GM10248 (cell line): Measurements from ENCODE around the gene NNAT.

ENCODE experiments used
- CTCF ChIA-PET: fragments of 300-600 bp; sonication (Branson Sonifier 250); formaldehyde crosslinking; extraction: SDS; loops from one replicate; lab custom pipeline; 2021; ENCODE audit warnings: antibody characterized with exemption; lab: Yijun Ruan, JAX
- POLR2A ChIA-PET: fragments of 350-650 bp; sonication (Branson Sonifier 250); formaldehyde crosslinking; extraction: SDS; loops from one replicate; lab custom pipeline; 2020; ENCODE audit warnings: antibody characterized with exemption; lab: Yijun Ruan, JAX
- DNase-seq: peaks from one replicate; pipeline ENCODE4 v3.0.0; 2012; ENCODE audit errors: extremely low spot score
- TF ChIP-seq, protein P1 (sequence below): IDR thresholded peaks from 2 replicates; pipeline ENCODE4 v1.5.1; 2012; ENCODE audit warnings: mild to moderate bottlenecking, low read depth; ENCODE audit errors: extremely low read depth, missing control alignments, control extremely low read depth

The NNAT gene

DNA sequence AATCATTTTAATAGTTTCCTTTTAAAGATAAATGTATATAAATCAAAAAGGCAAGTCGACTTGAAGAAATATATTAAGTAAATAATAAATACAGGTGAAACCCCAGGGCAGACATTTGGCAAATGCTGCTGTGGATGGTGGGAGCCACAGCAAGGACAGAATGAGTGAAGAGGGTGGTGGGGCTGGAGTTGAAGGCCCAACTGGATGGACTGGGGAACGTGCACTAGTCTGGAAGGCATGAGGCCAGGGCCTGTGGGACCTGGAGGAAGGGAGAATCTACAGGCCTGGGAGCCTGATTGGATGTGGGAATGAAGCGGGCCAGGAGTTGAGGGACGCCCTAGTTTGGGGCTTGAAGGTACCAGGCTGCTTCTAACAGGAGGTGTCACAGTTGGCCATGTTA is 37.3 kb downstream of the NNAT start:
- no peak for DNase-seq
- ChIA-PET CTCF (interaction anchor here (0.7 kb wide), 1 partner anchor 287 kb away, joined by 3 read pairs; no protein-coding TSS in a partner anchor), POLR2A (no interaction called here)
- TF ChIP-seq, protein P1, sequence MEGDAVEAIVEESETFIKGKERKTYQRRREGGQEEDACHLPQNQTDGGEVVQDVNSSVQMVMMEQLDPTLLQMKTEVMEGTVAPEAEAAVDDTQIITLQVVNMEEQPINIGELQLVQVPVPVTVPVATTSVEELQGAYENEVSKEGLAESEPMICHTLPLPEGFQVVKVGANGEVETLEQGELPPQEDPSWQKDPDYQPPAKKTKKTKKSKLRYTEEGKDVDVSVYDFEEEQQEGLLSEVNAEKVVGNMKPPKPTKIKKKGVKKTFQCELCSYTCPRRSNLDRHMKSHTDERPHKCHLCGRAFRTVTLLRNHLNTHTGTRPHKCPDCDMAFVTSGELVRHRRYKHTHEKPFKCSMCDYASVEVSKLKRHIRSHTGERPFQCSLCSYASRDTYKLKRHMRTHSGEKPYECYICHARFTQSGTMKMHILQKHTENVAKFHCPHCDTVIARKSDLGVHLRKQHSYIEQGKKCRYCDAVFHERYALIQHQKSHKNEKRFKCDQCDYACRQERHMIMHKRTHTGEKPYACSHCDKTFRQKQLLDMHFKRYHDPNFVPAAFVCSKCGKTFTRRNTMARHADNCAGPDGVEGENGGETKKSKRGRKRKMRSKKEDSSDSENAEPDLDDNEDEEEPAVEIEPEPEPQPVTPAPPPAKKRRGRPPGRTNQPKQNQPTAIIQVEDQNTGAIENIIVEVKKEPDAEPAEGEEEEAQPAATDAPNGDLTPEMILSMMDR, result no peak

- ChIA-PET POLR2A (no interaction called here), CTCF (interaction anchor here (0.7 to 0.9 kb wide), 2 partner anchors 288 to 366 kb away, joined by 3 read pairs; no protein-coding TSS in a partner anchor)
- no peak for DNase-seq
- TF ChIP-seq, protein P1, result no peak
Observed at GRCh38 chr20:37558779-37559178, 37.7 kb downstream of the NNAT start.

GRCh38 chr20:37559312-37560027 is 38.4 kb downstream of the NNAT start:
- ChIA-PET POLR2A (no interaction called here), CTCF (interaction anchor here (0.9 kb wide), 1 partner anchor 367 kb away, joined by 3 read pairs; no protein-coding TSS in a partner anchor)
- TF ChIP-seq, protein P1, result no peak
- DNase-seq, result no peak

DNA sequence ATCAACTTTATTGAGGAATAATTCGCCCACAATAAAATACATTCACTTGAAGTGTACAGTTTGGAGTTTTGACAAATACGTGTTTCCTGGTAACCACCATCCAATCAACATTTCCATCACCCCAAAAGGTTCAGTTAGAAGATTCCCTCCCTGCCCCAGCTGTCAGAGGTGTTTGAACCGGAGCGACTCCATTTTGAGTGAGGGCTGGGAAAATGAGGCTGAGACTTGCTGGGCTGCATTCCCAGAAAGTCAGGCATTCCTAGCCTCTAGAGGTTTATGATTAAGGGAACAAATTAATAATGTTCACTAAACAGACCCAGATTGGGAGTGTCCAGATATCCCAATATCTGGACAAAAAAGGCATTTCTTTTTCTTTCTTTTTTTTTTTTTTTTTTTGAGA is 39.6 kb downstream of the NNAT start:
- CTCF ChIA-PET, result no interaction called here

GRCh38 chr20:37562695-37563480 is 41.8 kb downstream of the NNAT start:
- ChIA-PET POLR2A (no interaction called here), CTCF (interaction anchor here (1.0 to 5.6 kb wide), 4 partner anchors 12 to 658 kb away, joined by 3 to 54 read pairs (median 6); no protein-coding TSS in a partner anchor)
- DNase-seq, result no peak
- TF ChIP-seq, protein P1, result no peak

More for the DNA sequence above, 39.6 kb downstream of the NNAT start:
- TF ChIP-seq, protein P1, result no peak
- POLR2A ChIA-PET, result no interaction called here
- DNase-seq, result no peak

DNA sequence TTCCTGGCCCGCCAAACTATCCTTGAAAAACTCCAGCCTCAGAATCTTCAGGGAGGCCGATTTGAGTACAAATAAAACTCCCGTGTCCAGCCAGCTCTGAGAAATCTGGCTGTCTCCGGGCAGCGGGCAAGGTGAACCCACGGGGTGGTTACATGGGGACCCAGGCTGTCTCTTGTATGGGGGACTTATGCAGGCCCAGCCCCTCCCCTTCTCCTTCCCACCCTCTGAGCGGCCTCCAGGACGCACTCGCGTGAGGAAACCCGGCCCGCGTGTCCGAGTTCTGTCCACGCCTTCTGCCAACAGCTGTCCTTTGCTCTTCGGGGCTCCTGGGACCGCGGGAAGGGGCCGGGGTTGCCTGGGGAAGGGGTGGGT is 43.0 kb downstream of the NNAT start:
- CTCF ChIA-PET, result interaction anchor here (0.6 to 5.6 kb wide), 39 partner anchors 9 to 845 kb away, joined by 3 to 54 read pairs (median 4); no protein-coding TSS in a partner anchor
- POLR2A ChIA-PET, result no interaction called here

More for the DNA sequence above, 43.0 kb downstream of the NNAT start:
- TF ChIP-seq, protein P1, result no peak
- no peak for DNase-seq
